Heart left ventricle (tissue), 16 donors: ENCODE measurements around the gene RPS25. TPM values are rescaled to one million over a fixed set of nuclear protein-coding genes. Genes with fewer than 3 reads are reported as not detected.
"Not testable (repeated sequence)": the region's sequence is repeated elsewhere in the genome, so short reads cannot be mapped to it uniquely, and the experiment has no call there.

Experiments
- ATAC-seq, 4 donors: fragments of 200-7000 bp; cut with Tn5 transposase; one replicate each; pipeline ENCODE4 v1.9.1; 2020 to 2022; ENCODE audit warnings: moderate library complexity in 4 of 4, mild to moderate bottlenecking in 3 of 4, moderate number of reproducible peaks in 1 of 4
- DNase-seq, 5 donors: peaks; one replicate each; pipeline ENCODE4 v3.0.0-alpha.2; 2020
- H3K27ac ChIP-seq, 12 donors: fragments of 200-600 bp; sonication (generic) in 4 of 12; one replicate each; pipeline versions ENCODE4 v1.5.0 to v1.8.0; 2016 to 2022; ENCODE audit warnings: mild to moderate bottlenecking in 2 of 12
- H3K27me3 ChIP-seq, 9 donors: fragments of 200-600 bp; sonication (generic) in 2 of 9; one replicate each; pipeline versions ENCODE4 v1.5.1 to v1.8.0; 2016 to 2022; ENCODE audit warnings: mild to moderate bottlenecking in 3 of 9
- H3K36me3 ChIP-seq, 9 donors: fragments of 200-600 bp; sonication (generic) in 2 of 9; one replicate each; pipeline versions ENCODE4 v1.5.0 to v1.8.0; 2018 to 2022; ENCODE audit warnings: mild to moderate bottlenecking in 2 of 9
- H3K4me1 ChIP-seq, 12 donors: fragments of 200-600 bp; sonication (generic) in 4 of 12; one replicate each; pipeline versions ENCODE4 v1.5.0 to v1.8.0; 2016 to 2022; ENCODE audit warnings: mild to moderate bottlenecking in 3 of 12
- H3K4me3 ChIP-seq, 12 donors: fragments of 200-600 bp; sonication (generic) in 4 of 12; one replicate each; pipeline versions ENCODE4 v1.5.0 to v1.8.0; 2017 to 2022; ENCODE audit warnings: mild to moderate bottlenecking in 9 of 12, moderate library complexity in 4 of 12
- H3K9me3 ChIP-seq, 12 donors: fragments of 200-600 bp; sonication (generic) in 4 of 12; one replicate each; pipeline versions ENCODE4 v1.5.0 to v1.8.0; 2016 to 2022; ENCODE audit warnings: mild to moderate bottlenecking in 1 of 12
- CTCF ChIP-seq, 12 donors: fragments of 200-600 bp; sonication (generic) in 4 of 12; IDR thresholded peaks; one replicate each; pipeline versions ENCODE4 v1.5.0 to v1.8.0; 2018 to 2022; ENCODE audit warnings: antibody characterized with exemption in 12 of 12, mild to moderate bottlenecking in 5 of 12
- POLR2A ChIP-seq, 2 donors: fragments of 450-650 bp; IDR thresholded peaks; one replicate each; pipeline ENCODE4 v1.6.1; 2017; ENCODE audit warnings: antibody characterized with exemption in 2 of 2, mild to moderate bottlenecking in 2 of 2, moderate library complexity in 2 of 2
- WGBS, 4 donors: extraction: QIAGEN DNeasy Blood & Tissue Kit in 2 of 4; methylation state at CpG; one replicate each; pipeline versions ENCODE4 v1.1.5 to v1.1.7; 2013 to 2018; 5-methylcytosine and 5-hydroxymethylcytosine counted together
- intact Hi-C, 10 donors: fragments of 100-400 bp; cut with DNase I; formaldehyde crosslinking; loops; one replicate each; pipeline versions ENCODE4 v1.11.1 to v1.14.2; 2022
- polyA plus RNA-seq, 2 donors: library from polyadenylated mRNA; stranded (reverse); fragments of 200-250 nt; gene quantifications; one replicate each; pipeline ENCODE4 v1.2.3, GENCODE V29; 2013
- total RNA-seq, 9 donors: library from RNA; depleted of rRNA in 2 of 9; stranded (reverse); fragments of >200 nt in 2 of 9; fragmentation: NEBNext Ultra II Directional in 3 of 9; extraction: Animal tissue kit (Norgen Biotek cat#: 25700) in 3 of 9; gene quantifications; one replicate each; pipeline versions ENCODE4 v1.1.0 to v1.2.4, GENCODE V29; 2016 to 2023
- donor health status: ischemic (EF 13 %, LVEDD 7.1; RV severe dilation, severe dysfunction).
- donor health status: healthy with polysubstance abuse.
- donor health status: DM: no; HTN: yes; CAD: no.
- donor health status: DM: no; HTN: no; CAD: no.
- donor health status: ischemic (EF 25% LVEDD 6.9; RV normal size, moderate dysfunction).
- donor health status: ischemic (EF 25% LVEDD 5.7; RV mildly dilated, moderate dysfunction).
- donor health status: healthy.
- donor health status: DM: yes; HTN: yes; CAD: no.
- donor health status: ischemic (EF 35%, LVEDD 5.7; RV mildly dilated, moderate dysfunction).
- donor health status: nonischemic (EF 11% LVEDD 7.7; RV severe dilation, severe dysfunction).
- donor health status: DM: yes; HTN: yes; CAD: no.
- donor health status: PGD.
- donor health status: ischemic (EF 29% LVEDD 5.4; RV normal size, mild dysfunction).
- donor health status: nonischemic (EF 23%, LVEDD 6.1; RV moderate dilation, normal function).

Gene RPS25
- total and polyA plus RNA-seq, 11 donors = 719 to 1,882 (median 849) TPM

DNA sequence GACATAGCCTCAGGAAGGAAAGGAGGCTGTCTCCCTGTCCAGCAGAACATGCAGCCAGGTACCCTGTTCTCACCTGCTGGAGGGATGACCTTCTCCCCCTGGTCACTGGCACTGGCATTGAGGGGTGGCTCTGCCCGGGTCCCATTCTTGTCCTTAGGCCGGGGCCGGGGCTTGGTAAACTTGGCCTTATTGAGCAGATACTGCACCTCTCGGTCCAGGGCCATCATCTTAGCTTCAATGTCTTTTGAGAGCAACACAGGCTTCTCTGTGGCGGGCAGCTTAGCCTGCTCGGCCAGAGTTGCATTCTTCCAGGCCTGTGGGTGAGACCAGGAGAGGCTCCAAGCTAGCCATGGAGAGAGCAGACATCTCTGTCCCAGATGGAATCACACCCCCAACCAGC, 28.3 kb upstream of the RPS25 start:
- TF ChIP-seq POLR2A (IDR thresholded peaks at IDR 0.05) (no peak), CTCF (IDR thresholded peaks at IDR 0.05) (no peak)
- H3K4me3 ChIP-seq = no peak overlapping the region
- peaks cover 0 to 73% (median 67%) of the 10 kb centered on the region in 9 donors for H3K36me3 ChIP-seq
- DNase-seq (no peak), ATAC-seq (no peak)
- no peaks in the 10 kb centered on the region for H3K4me1 ChIP-seq
- intact Hi-C loops = no loop called here
- no peak overlapping the region for H3K27ac ChIP-seq
- H3K9me3 ChIP-seq = no peaks in the 10 kb centered on the region
- no peaks in the 10 kb centered on the region for H3K27me3 ChIP-seq
- WGBS, 4 donors = 87 to 100% (median 96%) methylated on average over 6 of the region's 6 CpGs

- no peaks in the 10 kb centered on the region for H3K27me3 ChIP-seq
- H3K27ac ChIP-seq = no peak overlapping the region
- H3K4me1 ChIP-seq = no peaks in the 10 kb centered on the region
- DNase-seq = no peak
- peak in 1 of 4 donors; percentile 5 for ATAC-seq
- intact Hi-C loops = no loop called here
- H3K4me3 ChIP-seq = no peak overlapping the region
- H3K36me3 ChIP-seq = peaks cover 0 to 55% (median 49%) of the 10 kb centered on the region in 9 donors
- 72 to 79% (median 75%) methylated on average over 6 of the region's 6 CpGs for WGBS, 4 donors
- H3K9me3 ChIP-seq = no peaks in the 10 kb centered on the region
- no peak for TF ChIP-seq POLR2A (IDR thresholded peaks at IDR 0.05)
- peak in 2 of 12 donors; percentile 20 to 22 for TF ChIP-seq CTCF (IDR thresholded peaks at IDR 0.05)
These were observed 26.6 kb upstream of the RPS25 start for GRCh38 chr11:119044708-119045107.

GRCh38 chr11:119042927-119043326, 24.8 kb upstream of the RPS25 start:
- Histone ChIP-seq H3K27ac (no peak overlapping the region), H3K36me3 (peaks cover 0 to 37% (median 31%) of the 10 kb centered on the region in 9 donors), H3K4me3 (no peak overlapping the region), H3K4me1 (no peaks in the 10 kb centered on the region), H3K27me3 (no peaks in the 10 kb centered on the region), H3K9me3 (no peaks in the 10 kb centered on the region)
- no peak for TF ChIP-seq POLR2A (IDR thresholded peaks at IDR 0.05)
- TF ChIP-seq CTCF (IDR thresholded peaks at IDR 0.05) = no peak
- 89 to 96% (median 93%) methylated on average over 9 of the region's 9 CpGs for WGBS, 4 donors
- intact Hi-C loops = no loop called here
- ATAC-seq (no peak), DNase-seq (no peak)

- no peak overlapping the region for H3K27ac ChIP-seq
- TF ChIP-seq POLR2A (IDR thresholded peaks at IDR 0.05) (no peak), CTCF (IDR thresholded peaks at IDR 0.05) (no peak)
- no peaks in the 10 kb centered on the region for H3K9me3 ChIP-seq
- H3K36me3 ChIP-seq = peaks cover 0 to 28% (median 22%) of the 10 kb centered on the region in 9 donors
- intact Hi-C loops = no loop called here
- no peaks in the 10 kb centered on the region for H3K27me3 ChIP-seq
- H3K4me1 ChIP-seq = no peaks in the 10 kb centered on the region
- ATAC-seq = no peak
- DNase-seq = no peak
- no peak overlapping the region for H3K4me3 ChIP-seq
- WGBS, 4 donors = 91 to 96% (median 93%) methylated on average over 4 of the region's 4 CpGs
These were observed 23.8 kb upstream of the RPS25 start for GRCh38 chr11:119041821-119042514.

DNA sequence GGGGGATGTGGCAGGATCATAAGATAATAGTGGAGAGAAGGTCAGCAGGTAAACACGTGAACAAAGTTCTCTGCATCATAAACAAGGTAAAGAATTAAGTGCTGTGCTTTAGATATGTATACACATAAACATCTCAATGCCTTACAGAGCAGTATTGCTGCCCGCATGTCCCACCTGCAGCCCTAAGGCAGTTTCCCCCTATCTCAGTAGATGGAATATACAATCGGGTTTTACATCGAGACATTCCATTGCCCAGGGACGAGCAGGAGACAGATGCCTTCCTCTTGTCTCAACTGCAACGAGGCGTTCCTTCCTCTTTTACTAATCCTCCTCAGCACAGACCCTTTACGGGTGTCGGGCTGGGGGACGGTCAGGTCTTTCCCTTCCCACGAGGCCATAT, 21.3 kb upstream of the RPS25 start:
- 40 to 51% (median 48%) methylated on average over 9 to 11 of the region's 11 CpGs for WGBS, 4 donors
- ATAC-seq, H3K27ac ChIP-seq, DNase-seq, H3K27me3 ChIP-seq, intact Hi-C loops, H3K4me1 ChIP-seq, H3K36me3 ChIP-seq, H3K9me3 ChIP-seq, H3K4me3 ChIP-seq: not testable (repeated sequence)
